LNCaP clone FGC (cell line): Measurements from ENCODE around the gene ZFAND3.
"Not testable (repeated sequence)": the region's sequence is repeated elsewhere in the genome, so short reads cannot be mapped to it uniquely, and the experiment has no call there.

Source experiments
- DNase-seq: peaks from one replicate; pipeline ENCODE4 v3.0.0-alpha.2; 2011; ENCODE audit warnings: low read depth
- H3K4me3 ChIP-seq: 2 replicates; pipeline ENCODE4 v1.5.1; 2011; ENCODE audit warnings: mild to moderate bottlenecking, low read depth, low read length, control low read depth
- CTCF ChIP-seq: IDR thresholded peaks from 2 replicates; pipeline ENCODE4 v1.5.1; 2012; ENCODE audit warnings: mild to moderate bottlenecking; ENCODE audit not compliant: control insufficient read depth, insufficient read depth; ENCODE audit errors: extremely low read depth

Gene ZFAND3

DNA sequence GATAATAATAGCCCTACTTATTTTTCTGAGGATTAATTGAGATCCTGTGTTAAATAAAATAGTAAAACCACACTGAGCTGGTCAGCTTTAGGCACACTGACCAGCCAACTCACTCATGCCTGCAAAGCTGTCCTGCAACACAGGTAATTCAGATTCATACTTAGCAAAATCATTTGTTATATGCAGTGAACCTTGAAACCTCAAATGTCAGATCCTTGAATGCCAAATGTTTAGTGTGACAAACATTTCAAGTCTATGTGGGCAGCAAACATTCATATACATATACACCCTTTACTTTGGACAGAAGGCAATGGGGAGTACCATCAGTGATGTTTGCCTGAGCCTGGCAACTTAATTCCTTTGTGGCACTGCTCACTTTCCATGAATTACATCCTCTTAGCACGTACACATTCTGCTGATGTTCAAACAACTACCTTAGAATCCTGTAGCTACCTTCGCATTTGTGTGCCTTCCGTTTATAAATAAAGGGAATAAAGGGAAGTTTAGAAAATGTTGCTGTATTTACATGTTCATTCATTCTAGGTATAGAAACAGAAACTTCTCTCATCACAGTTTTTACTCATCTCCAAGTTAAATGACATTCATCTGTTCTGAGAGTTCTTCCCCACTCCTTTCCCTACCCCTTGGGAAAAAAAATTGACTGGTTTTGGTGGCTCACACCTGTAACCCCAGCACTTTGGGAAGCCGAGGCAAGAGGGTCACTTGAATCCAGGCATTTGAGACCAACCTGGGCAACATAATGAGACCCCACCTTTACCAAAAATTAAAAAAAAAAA is 140.8 kb downstream of the ZFAND3 start:
- no peak for TF ChIP-seq CTCF
- no peak overlapping the region for H3K4me3 ChIP-seq
- no peak for DNase-seq

GRCh38 chr6:37962481-37963080 is 143.1 kb downstream of the ZFAND3 start:
- DNase-seq = not testable (repeated sequence)

DNA sequence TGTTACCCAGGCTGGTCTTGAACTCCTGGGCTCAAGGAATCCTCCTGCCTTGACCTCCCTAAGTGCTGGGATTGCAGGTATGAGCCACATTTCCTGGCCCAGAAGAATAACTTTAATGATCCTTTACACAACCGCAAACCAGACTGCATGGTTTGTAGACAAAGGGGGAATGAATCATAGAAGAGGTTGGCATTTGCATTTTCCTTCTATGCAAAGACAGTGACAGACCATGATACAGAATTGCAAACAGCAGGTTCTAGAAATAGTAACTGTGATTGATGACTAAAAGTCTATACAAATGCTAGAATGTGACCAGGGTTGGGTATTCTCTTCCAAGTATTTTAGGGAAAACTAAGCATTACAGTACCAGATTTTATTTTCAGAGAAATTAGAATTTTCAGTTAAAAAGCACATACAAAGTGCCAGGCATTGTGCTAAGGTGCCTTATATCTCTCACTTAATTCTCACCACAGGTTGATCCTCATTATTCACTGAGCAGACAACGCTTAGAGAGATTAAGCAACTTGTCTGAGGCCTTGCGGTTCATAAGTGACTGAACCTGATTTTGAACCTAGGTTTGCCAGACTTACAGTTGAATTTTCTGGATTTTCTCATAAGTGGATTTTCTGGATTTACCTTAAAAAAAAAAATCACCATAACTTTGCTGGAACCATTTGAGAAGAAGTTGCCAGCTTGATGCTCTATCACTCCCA is 146.6 kb downstream of the ZFAND3 start:
- no peak overlapping the region for H3K4me3 ChIP-seq
- no peak for DNase-seq
- TF ChIP-seq CTCF = no peak

More at GRCh38 chr6:37962481-37963080, 143.1 kb downstream of the ZFAND3 start:
- not testable (repeated sequence) for H3K4me3 ChIP-seq

DNA sequence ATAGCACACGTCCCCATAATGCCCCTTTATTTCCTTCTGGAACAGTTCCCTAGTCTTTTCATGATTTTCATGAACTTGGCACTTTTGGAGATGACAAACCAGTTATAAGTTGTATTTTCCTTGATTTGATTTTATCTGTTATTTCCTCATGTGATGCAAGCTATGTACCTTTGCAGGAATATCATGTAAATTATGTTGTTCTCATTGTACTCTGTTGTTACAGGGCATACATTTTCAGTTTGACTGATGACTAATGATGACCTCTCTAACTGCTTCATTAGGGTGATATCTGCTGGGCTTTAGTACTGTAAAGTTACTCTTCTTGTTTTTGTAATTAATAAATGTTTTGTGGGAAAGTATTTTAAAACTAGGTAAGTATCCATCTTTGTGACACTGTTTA is 147.3 kb downstream of the ZFAND3 start:
- peak; percentile 56 for DNase-seq
- no peak overlapping the region for H3K4me3 ChIP-seq
- TF ChIP-seq CTCF = no peak

- no peak for DNase-seq
- no peak overlapping the region for H3K4me3 ChIP-seq
- TF ChIP-seq CTCF = no peak
These were observed 148.1 kb downstream of the ZFAND3 start for GRCh38 chr6:37967651-37968050.

DNA sequence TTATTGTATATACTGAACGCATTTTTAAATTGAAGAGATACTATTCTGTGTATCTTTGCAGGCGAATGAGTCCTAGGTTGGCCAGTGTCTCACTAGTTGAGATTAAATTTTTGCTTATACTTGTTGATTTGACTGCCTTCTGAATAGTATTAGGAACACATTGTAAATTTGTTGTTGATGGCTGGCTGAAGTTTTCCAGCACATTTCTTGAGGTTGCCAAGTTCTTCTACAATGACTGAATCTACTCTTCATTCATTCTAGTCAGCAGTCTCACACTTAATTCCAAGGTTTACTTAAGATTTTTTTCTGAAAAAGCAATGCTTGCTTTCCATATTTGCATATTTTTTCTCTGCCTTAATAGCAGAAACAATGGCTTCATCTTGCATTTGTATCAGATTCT is 151.7 kb downstream of the ZFAND3 start:
- TF ChIP-seq CTCF = no peak
- no peak overlapping the region for H3K4me3 ChIP-seq
- no peak for DNase-seq

- TF ChIP-seq CTCF = no peak
- H3K4me3 ChIP-seq = no peak overlapping the region
- no peak for DNase-seq
These were observed 152.3 kb downstream of the ZFAND3 start for GRCh38 chr6:37971711-37972390.
